ENCODE data around the gene GABPA. TPM values are rescaled to one million over a fixed set of nuclear protein-coding genes. Genes with fewer than 3 reads are reported as not detected.

Gene GABPA
- total RNA-seq, 4 donors from 2014 or later: 17.6 to 23.7 (median 19.6) TPM

DNA sequence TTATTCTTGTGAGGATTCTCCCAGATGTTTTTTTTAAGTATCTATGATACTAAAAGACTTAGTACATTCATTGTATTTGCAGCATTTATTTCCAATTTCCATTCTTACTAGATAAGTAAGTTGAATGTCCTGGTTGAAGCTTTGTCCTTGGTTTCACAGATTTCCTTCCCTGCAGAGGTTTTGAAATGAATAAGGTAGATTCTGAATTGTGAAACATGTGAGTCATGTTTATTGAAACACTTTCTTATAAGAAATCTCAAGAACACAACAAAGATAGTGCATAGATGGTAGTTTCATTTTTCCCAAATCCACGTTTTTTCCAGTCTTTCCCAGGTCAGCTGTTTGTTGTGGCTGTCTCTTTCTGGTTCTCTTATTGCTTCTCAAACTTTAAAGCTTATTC, 24.8 kb downstream of the GABPA start:
- Histone ChIP-seq H3K36me3 (peaks cover 37 to 77% (median 60%) of the 10 kb centered on the region in 4 donors), H3K4me3 (no peak overlapping the region), H3K4me1 (peaks cover 0 to 4% (median 2%) of the 10 kb centered on the region in 4 donors), H3K27me3 (no peaks in the 10 kb centered on the region), H3K9me3 (no peaks in the 10 kb centered on the region), H3K27ac (replicated peaks in 1 of 4) (no peak overlapping the region)
- DNase-seq (ENCODE audit: extremely low spot score): no peak
- TF ChIP-seq POLR2A (IDR thresholded peaks at IDR 0.05; ENCODE audit: low read depth): no peak
- intact Hi-C loops (cut with DNase I): no loop called here
- 86% methylated on average over 1 of the region's 1 CpG for WGBS

- intact Hi-C loops (cut with DNase I): no loop called here
- H3K27me3 ChIP-seq: no peaks in the 10 kb centered on the region
- no peaks in the 10 kb centered on the region for H3K9me3 ChIP-seq
- 84% methylated on average over 3 of the region's 3 CpGs for WGBS
- peaks cover 36 to 81% (median 57%) of the 10 kb centered on the region in 4 donors for H3K36me3 ChIP-seq
- DNase-seq (ENCODE audit: extremely low spot score): no peak
- H3K4me3 ChIP-seq: no peak overlapping the region
- no peak overlapping the region for H3K27ac ChIP-seq (replicated peaks in 1 of 4)
- TF ChIP-seq CTCF (IDR thresholded peaks at IDR 0.05) (no peak), EP300 (IDR thresholded peaks at IDR 0.05) (no peak), POLR2A (IDR thresholded peaks at IDR 0.05; ENCODE audit: low read depth) (no peak), POLR2AphosphoS5 (IDR thresholded peaks at IDR 0.05) (no peak)
- peaks cover 0 to 4% (median 2%) of the 10 kb centered on the region in 4 donors for H3K4me1 ChIP-seq
Measured at GRCh38 chr21:25760061-25760460, 25.3 kb downstream of the GABPA start.

DNA sequence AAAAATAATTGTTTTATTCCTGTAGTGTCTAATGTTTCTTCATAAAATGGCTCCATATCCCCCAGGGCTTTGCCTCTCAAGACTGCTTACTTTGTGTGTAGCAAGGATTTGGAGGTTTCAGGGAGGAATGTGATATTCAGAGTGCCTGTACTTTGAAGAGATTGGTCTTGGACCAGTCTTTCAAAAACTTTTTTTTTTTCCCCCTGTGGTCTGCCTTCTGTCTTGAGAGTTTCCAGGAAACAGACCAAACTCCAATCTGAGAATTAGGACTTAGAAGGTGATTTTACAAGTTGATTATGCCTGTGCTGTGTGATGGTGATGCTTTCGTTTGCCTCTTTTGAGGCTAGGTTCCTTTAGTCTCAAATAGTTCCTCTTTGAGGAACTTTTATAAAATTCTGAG, 25.9 kb downstream of the GABPA start:
- no peaks in the 10 kb centered on the region for H3K27me3 ChIP-seq
- peaks cover 36 to 86% (median 60%) of the 10 kb centered on the region in 4 donors for H3K36me3 ChIP-seq
- no peak for TF ChIP-seq EP300 (IDR thresholded peaks at IDR 0.05)
- no peak for TF ChIP-seq POLR2A (IDR thresholded peaks at IDR 0.05; ENCODE audit: low read depth)
- no peak for TF ChIP-seq POLR2AphosphoS5 (IDR thresholded peaks at IDR 0.05)
- no peak for TF ChIP-seq CTCF (IDR thresholded peaks at IDR 0.05)
- no peak for DNase-seq (ENCODE audit: extremely low spot score)
- H3K4me3 ChIP-seq: no peak overlapping the region
- no peaks in the 10 kb centered on the region for H3K9me3 ChIP-seq
- H3K27ac ChIP-seq (replicated peaks in 1 of 4): no peak overlapping the region
- H3K4me1 ChIP-seq: peaks cover 0 to 4% (median 1%) of the 10 kb centered on the region in 4 donors
- intact Hi-C loops (cut with DNase I): no loop called here
- 93% methylated on average over 1 of the region's 1 CpG for WGBS

- TF ChIP-seq EP300 (IDR thresholded peaks at IDR 0.05): no peak
- TF ChIP-seq POLR2AphosphoS5 (IDR thresholded peaks at IDR 0.05): no peak
- TF ChIP-seq CTCF (IDR thresholded peaks at IDR 0.05): no peak
- TF ChIP-seq POLR2A (IDR thresholded peaks at IDR 0.05; ENCODE audit: low read depth): no peak
Measured at GRCh38 chr21:25764065-25764464, 29.3 kb downstream of the GABPA start.

GRCh38 chr21:25767921-25768320, 33.1 kb downstream of the GABPA start:
- WGBS: 79% methylated on average over 3 of the region's 3 CpGs
- H3K9me3 ChIP-seq: no peaks in the 10 kb centered on the region
- TF ChIP-seq CTCF (IDR thresholded peaks at IDR 0.05): no peak
- TF ChIP-seq POLR2A (IDR thresholded peaks at IDR 0.05; ENCODE audit: low read depth): no peak
- no peak for TF ChIP-seq POLR2AphosphoS5 (IDR thresholded peaks at IDR 0.05)
- TF ChIP-seq EP300 (IDR thresholded peaks at IDR 0.05): no peak
- intact Hi-C loops (cut with DNase I): no loop called here
- DNase-seq (ENCODE audit: extremely low spot score): no peak
- peaks cover 17 to 60% (median 35%) of the 10 kb centered on the region in 4 donors for H3K36me3 ChIP-seq
- no peak overlapping the region for H3K4me3 ChIP-seq
- H3K4me1 ChIP-seq: no peaks in the 10 kb centered on the region
- H3K27ac ChIP-seq (replicated peaks in 1 of 4): no peak overlapping the region
- no peaks in the 10 kb centered on the region for H3K27me3 ChIP-seq

More at GRCh38 chr21:25764065-25764464, 29.3 kb downstream of the GABPA start:
- intact Hi-C loops (cut with DNase I): no loop called here
- WGBS: 95% methylated on average over 3 of the region's 3 CpGs
- H3K36me3 ChIP-seq: peaks cover 21 to 85% (median 55%) of the 10 kb centered on the region in 4 donors
- no peak overlapping the region for H3K27ac ChIP-seq (replicated peaks in 1 of 4)
- no peaks in the 10 kb centered on the region for H3K27me3 ChIP-seq
- H3K9me3 ChIP-seq: no peaks in the 10 kb centered on the region
- H3K4me3 ChIP-seq: no peak overlapping the region
- no peak for DNase-seq (ENCODE audit: extremely low spot score)
- no peaks in the 10 kb centered on the region for H3K4me1 ChIP-seq

Data from esophagus muscularis mucosa (tissue), 4 donors.